HepG2 (cell line): Measurements from ENCODE around the gene CD80. TPM values are rescaled to one million over a fixed set of nuclear protein-coding genes. Genes with fewer than 3 reads are reported as not detected.
A peak's percentile ranks its signal among the peaks of the same experiment; 100 is the strongest.

Experiments
- ATAC-seq: fragments of 200-7000 bp; cut with Tn5 transposase; 3 replicates; pipeline ENCODE4 v1.9.1; 2020; ENCODE audit warnings: mild to moderate bottlenecking, moderate library complexity
- Bru-seq: library from RNA; stranded (reverse); fragments of 400-500 nt; gene quantifications from one replicate; lab custom pipeline; 2021; lab: Mats Ljungman, UMichigan
- BruChase-seq, 2 experiments: library from RNA; stranded (reverse); fragments of 400-500 nt; gene quantifications; one replicate each; lab custom pipeline; 2021; lab: Mats Ljungman, UMichigan
- BruUV-seq: library from RNA; stranded (reverse); fragments of 400-500 nt; replicated peaks from 2 replicates; lab custom pipeline; 2021; lab: Mats Ljungman, UMichigan
- CTCF ChIA-PET: fragments of 300-600 bp; formaldehyde crosslinking; extraction: SDS; loops from one replicate; lab custom pipeline; 2021; ENCODE audit warnings: low total read pairs, inconsistent platforms, low intra/inter-chr PET ratio; lab: Yijun Ruan, JAX
- POLR2A ChIA-PET: fragments of 350-600 bp; sonication (Branson Sonifier 250); formaldehyde crosslinking; loops from one replicate; lab custom pipeline; 2020; ENCODE audit warnings: antibody characterized with exemption, inconsistent platforms; lab: Yijun Ruan, JAX
- DNase-seq: peaks from one replicate; pipeline ENCODE4 v3.0.0-alpha.2; 2015; ENCODE audit warnings: low spot score
- FAIRE-seq: peaks from 3 replicates; lab custom pipeline; 2011; peaks lifted over from hg19 to GRCh38; lab: Jason Lieb, UNC
- H2AFZ ChIP-seq: one replicate; pipeline ENCODE4 v1.6.1; 2011; ENCODE audit warnings: low read length, inconsistent platforms
- H3K27ac ChIP-seq: fragments of 300-600 bp; 3 replicates; pipeline ENCODE4 v1.8.0; 2011; ENCODE audit warnings: mixed run types, mild to moderate bottlenecking, mixed read lengths, low read length, inconsistent platforms; ENCODE audit not compliant: insufficient read depth; ENCODE audit errors: extremely low read length
- H3K27me3 ChIP-seq, 2 experiments: fragments of 200-600 bp in 1 of 2; 2 replicates in 1 of 2; 3 replicates in 1 of 2; pipeline versions ENCODE4 v1.6.0 to v1.8.0; 2011; ENCODE audit warnings: low read length in 2 of 2, mild to moderate bottlenecking in 2 of 2, moderate library complexity in 2 of 2, inconsistent platforms in 1 of 2; ENCODE audit not compliant: insufficient read depth in 2 of 2, control insufficient read depth in 1 of 2
- H3K36me3 ChIP-seq, 2 experiments: fragments of 200-600 bp in 1 of 2; replicated peaks in 1 of 2; 2 replicates in 1 of 2; 3 replicates in 1 of 2; pipeline versions ENCODE4 v1.5.1 to v1.8.0; 2011; ENCODE audit warnings: low read length in 2 of 2, inconsistent platforms in 1 of 2; ENCODE audit not compliant: insufficient read depth in 2 of 2, control insufficient read depth in 1 of 2
- H3K4me1 ChIP-seq: 2 replicates; pipeline ENCODE4 v1.5.1; 2012; ENCODE audit warnings: low read length, inconsistent platforms; ENCODE audit not compliant: insufficient read depth
- H3K4me2 ChIP-seq: 2 replicates; pipeline ENCODE4 v1.6.0; 2011; ENCODE audit warnings: low read depth, low read length, inconsistent platforms
- H3K4me3 ChIP-seq, 3 experiments: fragments of 200-600 bp in 1 of 3; sonication (generic), shearing (Covaris generic) in 1 of 3; replicated peaks in 1 of 3; 2 replicates each; pipeline ENCODE4 v1.5.1; 2011 to 2016; ENCODE audit warnings: low read length in 3 of 3, inconsistent platforms in 2 of 3, low read depth in 2 of 3, mild to moderate bottlenecking in 2 of 3, control low read depth in 1 of 3, mixed read lengths in 1 of 3; ENCODE audit not compliant: insufficient read depth in 1 of 3
- H3K79me2 ChIP-seq: one replicate; pipeline ENCODE4 v1.6.1; 2011; ENCODE audit warnings: low read length, inconsistent platforms; ENCODE audit not compliant: insufficient read depth
- H3K9ac ChIP-seq: 2 replicates; pipeline ENCODE4 v1.6.0; 2011; ENCODE audit warnings: mild to moderate bottlenecking, low read depth, low read length, inconsistent platforms; ENCODE audit not compliant: insufficient read depth
- H3K9me3 ChIP-seq: 2 replicates; pipeline ENCODE4 v1.5.1; 2012; ENCODE audit warnings: mild to moderate bottlenecking, low read length
- H4K20me1 ChIP-seq: 2 replicates; pipeline ENCODE4 v1.6.0; 2011; ENCODE audit warnings: inconsistent platforms, mild to moderate bottlenecking, low read length, moderate library complexity; ENCODE audit not compliant: insufficient read depth
- ELF4 ChIP-seq: sonication (generic); formaldehyde crosslinking; IDR thresholded peaks from 2 replicates; pipeline ENCODE4 v1.5.0; 2020; ENCODE audit warnings: missing genetic modification reagents, mild to moderate bottlenecking, moderate library complexity, borderline replicate concordance
- HDAC1 ChIP-seq: sonication (generic); formaldehyde crosslinking; IDR thresholded peaks from 2 replicates; pipeline ENCODE4 v1.5.1; 2020; ENCODE audit warnings: mild to moderate bottlenecking, missing genetic modification reagents
- HMGXB4 ChIP-seq, 2 experiments: sonication (generic) in 1 of 2; formaldehyde crosslinking in 1 of 2; IDR thresholded peaks; 2 replicates each; pipeline versions ENCODE4 v1.4.0 to v1.6.1; 2018 to 2020; ENCODE audit warnings: missing genetic modification reagents in 2 of 2, borderline replicate concordance in 1 of 2, low read depth in 1 of 2, mild to moderate bottlenecking in 1 of 2, missing biosample characterization in 1 of 2
- ISL2 ChIP-seq: sonication (generic); formaldehyde crosslinking; IDR thresholded peaks from 2 replicates; pipeline ENCODE4 v1.5.0; 2020; ENCODE audit warnings: missing genetic modification reagents
- NFE2L1 ChIP-seq: sonication (generic); formaldehyde crosslinking; IDR thresholded peaks from 2 replicates; pipeline ENCODE4 v1.4.0; 2020; ENCODE audit warnings: missing genetic modification reagents, mild to moderate bottlenecking, borderline replicate concordance
- ONECUT2 ChIP-seq: sonication (generic); formaldehyde crosslinking; IDR thresholded peaks from 2 replicates; pipeline ENCODE4 v1.4.0; 2020; ENCODE audit warnings: missing genetic modification reagents
- RAD21 ChIP-seq: fragments of 450-650 bp; formaldehyde crosslinking; IDR thresholded peaks from 2 replicates; pipeline ENCODE4 v1.5.0; 2020; ENCODE audit warnings: mild to moderate bottlenecking
- SAP130 ChIP-seq: IDR thresholded peaks from 2 replicates; pipeline ENCODE4 v1.6.1; 2016; ENCODE audit warnings: low read depth
- SMC3 ChIP-seq: IDR thresholded peaks from 2 replicates; pipeline ENCODE4 v1.6.1; 2011; ENCODE audit warnings: low read length, improper control_type of control experiment
- SNAI1 ChIP-seq: sonication (generic); formaldehyde crosslinking; IDR thresholded peaks from 2 replicates; pipeline ENCODE4 v1.5.0; 2020; ENCODE audit warnings: mild to moderate bottlenecking, missing genetic modification reagents, borderline replicate concordance
- SRY ChIP-seq: sonication (generic); formaldehyde crosslinking; IDR thresholded peaks from 2 replicates; pipeline ENCODE4 v1.8.0; 2022; ENCODE audit warnings: mild to moderate bottlenecking, missing genetic modification reagents
- ZEB1 ChIP-seq: IDR thresholded peaks from 2 replicates; pipeline ENCODE4 v1.6.1; 2012; ENCODE audit warnings: mild to moderate bottlenecking, low read depth, inconsistent platforms; ENCODE audit not compliant: insufficient replicate concordance
- ZKSCAN5 ChIP-seq: sonication (generic); formaldehyde crosslinking; IDR thresholded peaks from 2 replicates; pipeline ENCODE4 v1.5.1; 2020; ENCODE audit warnings: mild to moderate bottlenecking, missing genetic modification reagents
- ZNF33B ChIP-seq: sonication (generic); formaldehyde crosslinking; IDR thresholded peaks from 2 replicates; pipeline ENCODE4 v1.5.1; 2020; ENCODE audit warnings: mild to moderate bottlenecking, missing genetic modification reagents
- ZNF567 ChIP-seq: sonication (generic); formaldehyde crosslinking; IDR thresholded peaks from 2 replicates; pipeline ENCODE4 v1.8.1; 2023; ENCODE audit warnings: mild to moderate bottlenecking, missing genetic modification reagents, borderline replicate concordance
- WGBS: methylation state at CpG from one replicate; pipeline ENCODE4 v1.1.6; 2017; ENCODE audit warnings: low lambda C conversion rate; 5-methylcytosine and 5-hydroxymethylcytosine counted together
- in situ Hi-C: cut with HindIII; loops from 2 replicates; pipeline ENCODE4 v1.10.0; 2017; ENCODE audit warnings: low pct_unique_long_range_greater_than_20kb; ENCODE audit not compliant: extremely low pct_ligation_motif_present
- intact Hi-C: fragments of 100-400 bp; cut with micrococcal nuclease; formaldehyde crosslinking; loops from one replicate; pipeline ENCODE4 v1.10.0; 2022; ENCODE audit not compliant: unreplicated experiment
- long read RNA-seq, 2 experiments: library from RNA in 1 of 2; library from polyadenylated mRNA in 1 of 2; stranded (forward) in 1 of 2; unstranded in 1 of 2; transcript quantifications; one replicate each; pipeline ENCODE4 v2.0.0, GENCODE V29; 2019 to 2022
- polyA minus RNA-seq, 3 experiments: library from RNA; depleted of rRNA, polyadenylated mRNA; stranded (reverse); fragments of >200 nt; gene quantifications; 2 replicates each; pipeline ENCODE4 v1.2.3, GENCODE V29; 2011; ENCODE audit warnings: low replicate concordance in 1 of 3
- polyA plus RNA-seq, 8 experiments: library from polyadenylated mRNA; depleted of rRNA in 3 of 8; stranded (reverse) in 7 of 8; unstranded in 1 of 8; fragments of >200 nt; fragmentation: Illumina TruSeq in 4 of 8; extraction: Trizol in 4 of 8; gene quantifications; 2 replicates each; pipeline versions ENCODE4 v1.2.1 to v1.2.3, GENCODE V29; 2011 to 2016; ENCODE audit warnings: low read depth in 4 of 8, missing spikeins in 1 of 8, mixed read lengths in 1 of 8; ENCODE audit not compliant: insufficient read depth in 1 of 8
- total RNA-seq, 5 experiments: library from RNA; depleted of rRNA; stranded (reverse); fragments of >200 nt; fragmentation: Illumina TruSeq; extraction: Trizol; gene quantifications; 2 replicates each; pipeline ENCODE4 v1.2.3, GENCODE V29; 2016; ENCODE audit warnings: low read depth in 1 of 5
- TF ChIP-seq, protein P1 (sequence below): sonication (generic); formaldehyde crosslinking; IDR thresholded peaks from 2 replicates; pipeline ENCODE4 v1.5.1; 2020; ENCODE audit warnings: missing genetic modification reagents, mild to moderate bottlenecking, borderline replicate concordance

The CD80 gene, protein sequence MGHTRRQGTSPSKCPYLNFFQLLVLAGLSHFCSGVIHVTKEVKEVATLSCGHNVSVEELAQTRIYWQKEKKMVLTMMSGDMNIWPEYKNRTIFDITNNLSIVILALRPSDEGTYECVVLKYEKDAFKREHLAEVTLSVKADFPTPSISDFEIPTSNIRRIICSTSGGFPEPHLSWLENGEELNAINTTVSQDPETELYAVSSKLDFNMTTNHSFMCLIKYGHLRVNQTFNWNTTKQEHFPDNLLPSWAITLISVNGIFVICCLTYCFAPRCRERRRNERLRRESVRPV
- total RNA-seq (2016; rRNA removed; fragmentation: Illumina TruSeq; extraction: Trizol) (not detected in 2 replicates), polyA plus RNA-seq (2011; rRNA removed) (not detected in 2 replicates), polyA minus RNA-seq (2011; rRNA and poly(A)+ RNA removed; ENCODE audit: low replicate concordance) (not detected in 2 replicates), Bru-seq, nascent RNA (percentile 19 among the genes with signal in this experiment), BruChase-seq, experiment 1, labeled RNA remaining after a 6-hour chase (percentile 14 among the genes with signal in this experiment), BruChase-seq, experiment 2, labeled RNA remaining after a 2-hour chase (percentile 13 among the genes with signal in this experiment)
- total RNA-seq (2016; cell fraction: cytosol; rRNA removed; fragmentation: Illumina TruSeq; extraction: Trizol; ENCODE audit: low read depth), result not detected in 2 replicates
- total RNA-seq (2016; cell fraction: insoluble cytoplasmic fraction; rRNA removed; fragmentation: Illumina TruSeq; extraction: Trizol), result not detected in 2 replicates
- not detected in 2 replicates for total RNA-seq (2016; cell fraction: membrane; rRNA removed; fragmentation: Illumina TruSeq; extraction: Trizol)
- not detected in 2 replicates for total RNA-seq (2016; cell fraction: nucleus; rRNA removed; fragmentation: Illumina TruSeq; extraction: Trizol)
- polyA plus RNA-seq (2011; cell fraction: cytosol; rRNA removed), result not detected in 2 replicates
- not detected in 2 replicates for polyA plus RNA-seq (2011; cell fraction: nucleus; rRNA removed)
- not detected in 2 replicates for polyA plus RNA-seq (2012)
- polyA plus RNA-seq (2016; cell fraction: cytosol; fragmentation: Illumina TruSeq; extraction: Trizol; ENCODE audit: low read depth), result not detected in 2 replicates
- polyA plus RNA-seq (2016; cell fraction: insoluble cytoplasmic fraction; fragmentation: Illumina TruSeq; extraction: Trizol; ENCODE audit: low read depth), result not detected in 2 replicates
- not detected in 2 replicates for polyA plus RNA-seq (2016; cell fraction: membrane; fragmentation: Illumina TruSeq; extraction: Trizol; ENCODE audit: low read depth)
- not detected in 2 replicates for polyA plus RNA-seq (2016; cell fraction: nucleus; fragmentation: Illumina TruSeq; extraction: Trizol; ENCODE audit: insufficient read depth, low read depth)
- polyA minus RNA-seq (2011; cell fraction: cytosol; rRNA and poly(A)+ RNA removed), result not detected in 2 replicates
- not detected in 2 replicates for polyA minus RNA-seq (2011; cell fraction: nucleus; rRNA and poly(A)+ RNA removed)
- long read RNA-seq, experiment 1, result 0 reads
- long read RNA-seq, experiment 2, result 0 reads

DNA sequence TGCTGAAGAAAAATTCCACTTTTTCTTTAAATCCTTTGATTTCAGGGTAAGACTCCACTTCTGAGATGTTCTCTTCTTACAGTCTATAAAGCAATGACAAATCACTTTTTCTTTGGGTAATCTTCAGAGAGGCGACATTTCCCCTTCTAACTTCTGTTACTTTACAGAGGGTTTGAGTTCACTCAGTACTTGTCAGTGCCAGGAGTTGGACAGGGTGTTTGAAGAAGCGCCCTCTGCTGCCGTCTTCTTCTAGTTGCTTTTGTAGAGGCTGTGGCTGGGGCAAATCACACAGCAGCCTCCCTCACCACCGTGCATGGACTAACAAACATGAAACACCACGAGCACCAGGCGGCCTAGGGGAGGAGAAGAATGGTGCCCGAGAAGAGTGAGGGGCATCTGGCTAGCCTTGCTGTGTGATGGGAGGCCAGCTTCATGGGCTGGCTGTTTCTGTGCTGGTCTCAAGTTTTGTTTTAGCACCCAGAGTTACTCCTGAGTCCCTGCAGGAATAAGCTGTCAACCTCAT lies at the start of gene CD80:
Gene CD80 (minus strand): TSS at position 174 of the 523 bp plus-strand sequence. CDS start 1,886 bp downstream, outside the sequence.
- intact Hi-C loops, result no loop called here
- no peak within 1 kb of the TSS for H3K9ac ChIP-seq
- TF ChIP-seq HMGXB4 (CRISPR knock-in tag; IDR thresholded peaks at IDR 0.05; ENCODE audit: borderline replicate concordance in 1 of 2, low read depth in 1 of 2), result peak in 1 of 2 experiments; percentile 48; a peak in 1 of 4 replicates
- TF ChIP-seq ZKSCAN5 (CRISPR knock-in tag), result no peak
- TF ChIP-seq ZNF567 (CRISPR knock-in tag), result no peak
- no peak for TF ChIP-seq ZEB1
- TF ChIP-seq ISL2 (CRISPR knock-in tag), result no peak
- TF ChIP-seq ELF4 (CRISPR knock-in tag), result no peak
- no peak for TF ChIP-seq ONECUT2
- TF ChIP-seq ZNF33B (CRISPR knock-in tag), result no peak
- TF ChIP-seq SNAI1 (CRISPR knock-in tag), result no peak
- no peak for TF ChIP-seq NFE2L1 (CRISPR knock-in tag)
- TF ChIP-seq SRY (CRISPR knock-in tag), result no peak
- TF ChIP-seq SAP130 (CRISPR knock-in tag), result 0 out of 2 replicates have a peak, but pooled peaks have one; percentile 20
- no peak for TF ChIP-seq HDAC1 (CRISPR knock-in tag)
- TF ChIP-seq SMC3, result peak; percentile 62; the same call in 1 of the 2 replicates
- TF ChIP-seq, protein P1, sequence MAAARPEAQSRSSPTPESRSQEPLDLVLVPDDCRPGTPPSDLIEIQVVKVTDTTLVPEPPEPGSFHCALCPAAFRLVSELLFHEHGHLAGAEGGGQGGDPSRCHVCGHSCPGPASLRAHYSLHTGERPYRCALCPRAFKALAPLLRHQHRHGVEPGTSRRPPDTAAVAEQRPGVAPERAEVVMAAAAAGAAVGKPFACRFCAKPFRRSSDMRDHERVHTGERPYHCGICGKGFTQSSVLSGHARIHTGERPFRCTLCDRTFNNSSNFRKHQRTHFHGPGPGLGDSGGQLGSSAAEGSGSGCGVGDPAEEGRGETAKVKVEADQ, result no peak
- TF ChIP-seq RAD21 (CRISPR knock-in tag), result peak; percentile 55; the same call in 1 of the 2 replicates

More for the DNA sequence above, at the start of gene CD80:
- FAIRE-seq (peak; percentile 47), ATAC-seq (peak; percentile 100), DNase-seq (peak; percentile 45)
- Histone ChIP-seq H3K4me3 (no peak within 1 kb of the TSS), H3K27me3 (peaks cover 0 to 7% of the 10 kb centered on the region in 2 experiments; a peak in 1 of 5 replicates), H2AFZ (no peak within 1 kb of the TSS), H3K4me1 (no peaks in the 10 kb centered on the region), H3K4me2 (peak within 1 kb of the TSS; percentile 42; the same call in 1 of the 2 replicates), H3K9me3 (no peaks in the 10 kb centered on the region), H3K36me3 (no peaks in the 10 kb centered on the region), H3K27ac (no peak within 1 kb of the TSS), H3K79me2 (no peaks in the 10 kb centered on the region), H4K20me1 (no peaks in the 10 kb centered on the region)
- BruUV-seq, result no TSS peak
- POLR2A ChIA-PET, result no interaction called here
- CTCF ChIA-PET, result interaction anchor here (1.5 kb wide), 1 partner anchor 179 kb away, joined by 4 read pairs; no protein-coding TSS in a partner anchor
- WGBS, result 0% methylated on average over 5 of the region's 7 CpGs
- in situ Hi-C loops, result no loop called here
